HPDE6-E6E7 (cell line): Measurements from ENCODE around the gene CDC42EP1.
A peak's percentile ranks its signal among the peaks of the same experiment; 100 is the strongest.

ENCODE experiments used
- DNase-seq: peaks from one replicate; pipeline ENCODE4 v3.0.0; 2011; ENCODE audit warnings: missing footprints; ENCODE audit errors: extremely low spot score

CDC42EP1 gene

GRCh38 chr22:37560608-37561211 is 430 bp downstream of the CDC42EP1 start:
- no peak for DNase-seq

GRCh38 chr22:37561212-37562048 is 1.1 kb downstream of the CDC42EP1 start:
- DNase-seq: peak; percentile 71

- no peak for DNase-seq
These were observed 2.0 kb downstream of the CDC42EP1 start for GRCh38 chr22:37562049-37562875.

GRCh38 chr22:37563153-37564081 is 3.1 kb downstream of the CDC42EP1 start:
- peak; percentile 60 for DNase-seq

GRCh38 chr22:37564111-37564711 is 3.9 kb downstream of the CDC42EP1 start:
- DNase-seq: no peak

- no peak for DNase-seq
These were observed 5.5 kb downstream of the CDC42EP1 start for GRCh38 chr22:37565830-37566229.

GRCh38 chr22:37566329-37566837 is 6.1 kb downstream of the CDC42EP1 start:
- no peak for DNase-seq

GRCh38 chr22:37566903-37567798 is 6.9 kb downstream of the CDC42EP1 start:
- peak; percentile 73 for DNase-seq

GRCh38 chr22:37568012-37568411 is 7.7 kb downstream of the CDC42EP1 start:
- DNase-seq: no peak

- no peak for DNase-seq
These were observed 8.2 kb downstream of the CDC42EP1 start for GRCh38 chr22:37568448-37569008.

- no peak for DNase-seq
These were observed 9.0 kb downstream of the CDC42EP1 start for GRCh38 chr22:37569009-37569920.

- DNase-seq: no peak
These were observed 9.8 kb downstream of the CDC42EP1 start for GRCh38 chr22:37569921-37570660.

GRCh38 chr22:37570661-37570976 is 10.3 kb downstream of the CDC42EP1 start:
- no peak for DNase-seq

GRCh38 chr22:37571258-37571991 is 11.1 kb downstream of the CDC42EP1 start:
- DNase-seq: peak; percentile 66

GRCh38 chr22:37571992-37572373 is 11.7 kb downstream of the CDC42EP1 start:
- DNase-seq: no peak

- DNase-seq: no peak
These were observed 15.3 kb downstream of the CDC42EP1 start for GRCh38 chr22:37575490-37576003.

- no peak for DNase-seq
These were observed 17.7 kb downstream of the CDC42EP1 start for GRCh38 chr22:37578002-37578401.
